Panc1 (cell line): Measurements from ENCODE around the gene TARBP2.

Experiments used
- CTCF ChIP-seq: fragments of 450-650 bp; IDR thresholded peaks from 2 replicates; pipeline ENCODE4 v1.5.1; 2017; ENCODE audit warnings: mild to moderate bottlenecking
- POLR2AphosphoS5 ChIP-seq: IDR thresholded peaks from 2 replicates; pipeline ENCODE4 v1.6.1; 2012; ENCODE audit warnings: mild to moderate bottlenecking, low read depth, low read length, moderate library complexity
- SIN3A ChIP-seq: IDR thresholded peaks from 2 replicates; pipeline ENCODE4 v1.6.1; 2012; ENCODE audit warnings: low read depth, mild to moderate bottlenecking, low read length, moderate library complexity, borderline replicate concordance; ENCODE audit not compliant: insufficient read depth
- TCF7L2 ChIP-seq: IDR thresholded peaks from 2 replicates; pipeline ENCODE4 v1.6.1; 2011; ENCODE audit warnings: mild to moderate bottlenecking, low read depth, low read length, inconsistent platforms

- TF ChIP-seq CTCF (no peak), POLR2AphosphoS5 (no peak), TCF7L2 (no peak), SIN3A (no peak)
Measured at GRCh38 chr12:53539526-53539925, 38.4 kb downstream of the TARBP2 start.
